ENCODE measurements around the gene OR5H14.

- TF ChIP-seq POLR2A (IDR thresholded peaks at IDR 0.05; ENCODE audit: low read length) (no peak), GATA1 (IDR thresholded peaks at IDR 0.05; ENCODE audit: low read depth, low read length) (no peak)
Observed at GRCh38 chr3:98108162-98108561, 39.1 kb upstream of the OR5H14 start.

All from erythroblast (primary cell).